Measurements from ENCODE around the gene HCN2.

Gene HCN2

GRCh38 chr19:589693-590395, at the start of gene HCN2:
Gene HCN2, plus strand, starts transcription at chr19:589881. Its CDS starts 65 bp downstream, at chr19:589946.
- DNase-seq (ENCODE audit: low spot score), result no peak
- Histone ChIP-seq H3K27ac (no peak within 1 kb of the TSS), H3K4me3 (peak within 1 kb of the TSS; percentile 61)
- no peak for TF ChIP-seq CTCF (IDR thresholded peaks at IDR 0.05)

GRCh38 chr19:540867-541637, 48.6 kb upstream of the HCN2 start:
- Histone ChIP-seq H3K27ac (no peak overlapping the region), H3K4me3 (no peak overlapping the region)
- no peak for TF ChIP-seq CTCF (IDR thresholded peaks at IDR 0.05)

GRCh38 chr19:541699-542098, 48.0 kb upstream of the HCN2 start:
- H3K27ac ChIP-seq, result no peak overlapping the region
- no peak overlapping the region for H3K4me3 ChIP-seq
- DNase-seq (ENCODE audit: low spot score), result no peak
- no peak for TF ChIP-seq CTCF (IDR thresholded peaks at IDR 0.05)

More at GRCh38 chr19:540867-541637, 48.6 kb upstream of the HCN2 start:
- no peak for DNase-seq (ENCODE audit: low spot score)

GRCh38 chr19:542173-542866, 47.4 kb upstream of the HCN2 start:
- TF ChIP-seq CTCF (IDR thresholded peaks at IDR 0.05), result no peak
- H3K27ac ChIP-seq, result no peak overlapping the region
- DNase-seq (ENCODE audit: low spot score), result no peak
- H3K4me3 ChIP-seq, result no peak overlapping the region

- no peak within 1 kb of the TSS for H3K27ac ChIP-seq
- H3K4me3 ChIP-seq, result no peak within 1 kb of the TSS
Measured at GRCh38 chr19:543910-544608, 45.6 kb upstream of the HCN2 start, which contains the start of gene GZMM. Gene GZMM, plus strand, starts transcription at chr19:544053. Its CDS starts 19 bp downstream, at chr19:544072.

More at GRCh38 chr19:543910-544608, 45.6 kb upstream of the HCN2 start, which contains the start of gene GZMM:
- no peak for TF ChIP-seq CTCF (IDR thresholded peaks at IDR 0.05)
- DNase-seq (ENCODE audit: low spot score), result no peak
